NCI-H2107 treated with DMSO at 0.1 percent for 48 hours (cell line): ENCODE results near the gene KPNA4.
"Not testable (repeated sequence)": the region's sequence is repeated elsewhere in the genome, so short reads cannot be mapped to it uniquely, and the experiment has no call there.

Experiments used
- DNase-seq: peaks from one replicate; lab custom pipeline; 2025; ENCODE audit not compliant: unreplicated experiment; lab: John Stamatoyannopoulos, UW

Gene KPNA4

GRCh38 chr3:160565442-160566403 lies at the start of gene KPNA4:
TSS of gene KPNA4 (minus strand) at chr3:160565571. CDS start at chr3:160565282, 289 bp downstream.
- peak; percentile 99 for DNase-seq

- DNase-seq = no peak
Observed at GRCh38 chr3:160613661-160614060, 48.3 kb upstream of the KPNA4 start.

GRCh38 chr3:160612386-160613075 lies 47.2 kb upstream of the KPNA4 start:
- no peak for DNase-seq

- no peak for DNase-seq
Observed at GRCh38 chr3:160611141-160611540, 45.8 kb upstream of the KPNA4 start.

- DNase-seq = no peak
Observed at GRCh38 chr3:160608870-160609269, 43.5 kb upstream of the KPNA4 start.

GRCh38 chr3:160607826-160608225 lies 42.5 kb upstream of the KPNA4 start:
- DNase-seq = no peak

GRCh38 chr3:160605315-160605714 lies 39.9 kb upstream of the KPNA4 start:
- DNase-seq = no peak

- DNase-seq = not testable (repeated sequence)
Observed at GRCh38 chr3:160603845-160604244, 38.5 kb upstream of the KPNA4 start.

GRCh38 chr3:160602259-160602658 lies 36.9 kb upstream of the KPNA4 start:
- no peak for DNase-seq

GRCh38 chr3:160601288-160601687 lies 35.9 kb upstream of the KPNA4 start:
- DNase-seq = no peak

GRCh38 chr3:160598865-160599264 lies 33.5 kb upstream of the KPNA4 start:
- DNase-seq = no peak

- DNase-seq = no peak
Observed at GRCh38 chr3:160588023-160588422, 22.7 kb upstream of the KPNA4 start.

GRCh38 chr3:160587105-160587504 lies 21.7 kb upstream of the KPNA4 start:
- no peak for DNase-seq

- no peak for DNase-seq
Observed at GRCh38 chr3:160586679-160587078, 21.3 kb upstream of the KPNA4 start.

- no peak for DNase-seq
Observed at GRCh38 chr3:160583451-160583850, 18.1 kb upstream of the KPNA4 start.

GRCh38 chr3:160580938-160581337 lies 15.6 kb upstream of the KPNA4 start:
- DNase-seq = no peak

GRCh38 chr3:160577556-160578195 lies 12.3 kb upstream of the KPNA4 start:
- DNase-seq = peak; percentile 72

GRCh38 chr3:160577093-160577492 lies 11.7 kb upstream of the KPNA4 start:
- DNase-seq = no peak

GRCh38 chr3:160576621-160577020 lies 11.2 kb upstream of the KPNA4 start:
- no peak for DNase-seq

- DNase-seq = no peak
Observed at GRCh38 chr3:160575589-160575988, 10.2 kb upstream of the KPNA4 start.

- no peak for DNase-seq
Observed at GRCh38 chr3:160574636-160575035, 9.3 kb upstream of the KPNA4 start.
